Heart left ventricle (tissue), 13 donors: Measurements from ENCODE around the gene GIT2.

ENCODE experiments used
- CTCF ChIP-seq, 12 donors: fragments of 200-600 bp; sonication (generic) in 4 of 12; IDR thresholded peaks; one replicate each; pipeline versions ENCODE4 v1.5.0 to v1.8.0; 2018 to 2022; ENCODE audit warnings: antibody characterized with exemption in 12 of 12, mild to moderate bottlenecking in 5 of 12
- POLR2A ChIP-seq, 2 donors: fragments of 450-650 bp; IDR thresholded peaks; one replicate each; pipeline ENCODE4 v1.6.1; 2017; ENCODE audit warnings: antibody characterized with exemption in 2 of 2, mild to moderate bottlenecking in 2 of 2, moderate library complexity in 2 of 2
- donor health status: ischemic (EF 13 %, LVEDD 7.1; RV severe dilation, severe dysfunction).
- donor health status: DM: no; HTN: yes; CAD: no.
- donor health status: DM: no; HTN: no; CAD: no.
- donor health status: ischemic (EF 25% LVEDD 6.9; RV normal size, moderate dysfunction).
- donor health status: ischemic (EF 25% LVEDD 5.7; RV mildly dilated, moderate dysfunction).
- donor health status: ischemic (EF 35%, LVEDD 5.7; RV mildly dilated, moderate dysfunction).
- donor health status: nonischemic (EF 11% LVEDD 7.7; RV severe dilation, severe dysfunction).
- donor health status: DM: yes; HTN: yes; CAD: no.
- donor health status: PGD.
- donor health status: ischemic (EF 29% LVEDD 5.4; RV normal size, mild dysfunction).
- donor health status: nonischemic (EF 23%, LVEDD 6.1; RV moderate dilation, normal function).

- TF ChIP-seq CTCF (IDR thresholded peaks at IDR 0.05) (no peak), POLR2A (IDR thresholded peaks at IDR 0.05) (no peak)
Observed at GRCh38 chr12:110005319-110005973, 9.3 kb upstream of the GIT2 start.
